Kidney (tissue), 14 donors: Measurements from ENCODE around the gene NPL. TPM values are rescaled to one million over a fixed set of nuclear protein-coding genes. Genes with fewer than 3 reads are reported as not detected.

Experiments used
- DNase-seq, 5 donors: peaks; one replicate each; pipeline ENCODE4 v3.0.0-alpha.2; 2013 to 2020
- FAIRE-seq: peaks from 2 replicates; lab custom pipeline; 2012; peaks lifted over from hg19 to GRCh38; lab: Jason Lieb, UNC
- H3K27ac ChIP-seq, 2 donors: one replicate each; pipeline ENCODE4 v1.7.0; 2013; ENCODE audit warnings: low read depth in 2 of 2, low read length in 2 of 2, inconsistent platforms in 1 of 2
- H3K27me3 ChIP-seq: one replicate; pipeline ENCODE4 v1.7.1; 2013; ENCODE audit warnings: low read length, inconsistent platforms; ENCODE audit not compliant: control insufficient read depth, insufficient read depth
- H3K36me3 ChIP-seq, 3 donors: one replicate each; pipeline versions ENCODE4 v1.7.0 to v1.7.1; 2013; ENCODE audit warnings: low read length in 3 of 3, control low read depth in 1 of 3, inconsistent platforms in 1 of 3; ENCODE audit not compliant: insufficient read depth in 3 of 3, control insufficient read depth in 2 of 3
- H3K4me1 ChIP-seq, 3 donors: one replicate each; pipeline versions ENCODE4 v1.7.0 to v1.7.1; 2013; ENCODE audit warnings: low read length in 3 of 3, inconsistent platforms in 1 of 3, low read depth in 1 of 3; ENCODE audit not compliant: control insufficient read depth in 2 of 3, insufficient read depth in 2 of 3
- H3K4me3 ChIP-seq, 3 donors: one replicate each; pipeline versions ENCODE4 v1.7.0 to v1.8.1; 2013; ENCODE audit warnings: low read length in 3 of 3, control low read depth in 1 of 3, inconsistent platforms in 1 of 3
- H3K9ac ChIP-seq, 3 donors: one replicate each; pipeline versions ENCODE4 v1.7.0 to v1.7.1; 2013; ENCODE audit warnings: low read length in 3 of 3, control low read depth in 1 of 3, inconsistent platforms in 1 of 3
- H3K9me3 ChIP-seq, 3 donors: one replicate each; pipeline versions ENCODE4 v1.7.0 to v1.7.1; 2013; ENCODE audit warnings: low read length in 3 of 3, control low read depth in 1 of 3, inconsistent platforms in 1 of 3; ENCODE audit not compliant: control insufficient read depth in 2 of 3, insufficient read depth in 1 of 3
- CTCF ChIP-seq: IDR thresholded peaks from 3 replicates; pipeline ENCODE4 v1.5.1; 2012; ENCODE audit warnings: mild to moderate bottlenecking, moderate library complexity, borderline replicate concordance; ENCODE audit not compliant: insufficient read depth; ENCODE audit errors: extremely low read depth
- intact Hi-C: fragments of 100-400 bp; cut with DNase I; formaldehyde crosslinking; loops from one replicate; pipeline ENCODE4 v1.11.1; 2022
- polyA plus RNA-seq: library from polyadenylated mRNA; stranded (reverse); fragments of 350-450 nt; fragmentation: Illumina TruSeq; extraction: RNeasy Lipid Tissue Mini Kit (QIAGEN cat#74804); gene quantifications from one replicate; pipeline ENCODE4 v1.2.3, GENCODE V29; 2014; ENCODE audit warnings: low read depth, low replicate concordance; ENCODE audit not compliant: insufficient read depth
- total RNA-seq: library from RNA; stranded (reverse); fragmentation: NEBNext Ultra II Directional; extraction: Animal tissue kit (Norgen Biotek cat#: 25700); gene quantifications from one replicate; pipeline ENCODE4 v1.2.1, GENCODE V29; 2021
- donor health status: control.
- donor health status: control.
- donor health status: control.
- donor health status: control.
- donor health status: control.
- donor health status: DM: yes; HTN: yes; CAD: no.
- donor health status: Normal renal cell carcinoma (clear cell type).

NPL gene
- total and polyA plus RNA-seq, 2 donors from 2014 or later: 15.7 to 69.4 TPM

- intact Hi-C loops: loop anchor here (5.0 kb wide), 1 partner anchor 180 kb away; the partner anchor contains the start of gene RGS16
Observed at GRCh38 chr1:182782587-182782913, 7.0 kb upstream of the NPL start.

GRCh38 chr1:182783068-182783467 lies 6.5 kb upstream of the NPL start:
- FAIRE-seq: no peak
- Histone ChIP-seq H3K9me3 (no peaks in the 10 kb centered on the region), H3K4me1 (peaks cover 0 to 2% (median 0%) of the 10 kb centered on the region in 3 donors), H3K4me3 (no peak overlapping the region), H3K27me3 (peaks cover 3% of the 10 kb centered on the region), H3K36me3 (no peaks in the 10 kb centered on the region), H3K9ac (no peak overlapping the region), H3K27ac (no peak overlapping the region)
- no peak for DNase-seq
- intact Hi-C loops: loop anchor here (5.0 kb wide), 1 partner anchor 181 kb away; the partner anchor contains the start of gene RGS16
- no peak for TF ChIP-seq CTCF

More at GRCh38 chr1:182782587-182782913, 7.0 kb upstream of the NPL start:
- FAIRE-seq (no peak), DNase-seq (no peak)
- no peak overlapping the region for H3K27ac ChIP-seq
- no peak overlapping the region for H3K9ac ChIP-seq
- peaks cover 0 to 2% (median 0%) of the 10 kb centered on the region in 3 donors for H3K4me1 ChIP-seq
- no peak for TF ChIP-seq CTCF
- no peaks in the 10 kb centered on the region for H3K9me3 ChIP-seq
- no peak overlapping the region for H3K4me3 ChIP-seq
- H3K27me3 ChIP-seq: no peaks in the 10 kb centered on the region
- H3K36me3 ChIP-seq: no peaks in the 10 kb centered on the region

- H3K27ac ChIP-seq: no peak overlapping the region
- peak overlapping the region in 1 of 3 donors; percentile 31 for H3K9ac ChIP-seq
- TF ChIP-seq CTCF: peak; percentile 86
- peak in 2 of 5 donors; percentile 72 to 78 for DNase-seq
- intact Hi-C loops: loop anchor here (5.0 kb wide), 1 partner anchor 182 kb away; the partner anchor contains the start of gene RGS16
- peak; percentile 79 for FAIRE-seq
- no peaks in the 10 kb centered on the region for H3K9me3 ChIP-seq
- H3K4me3 ChIP-seq: no peak overlapping the region
- H3K27me3 ChIP-seq: peaks cover 5% of the 10 kb centered on the region
- H3K4me1 ChIP-seq: peaks cover 0 to 2% (median under 1%) of the 10 kb centered on the region in 3 donors
- H3K36me3 ChIP-seq: no peaks in the 10 kb centered on the region
Observed at GRCh38 chr1:182784556-182785171, 4.9 kb upstream of the NPL start.

- no peak for DNase-seq
- no peak for FAIRE-seq
- TF ChIP-seq CTCF: no peak
- intact Hi-C loops: no loop called here
- Histone ChIP-seq H3K4me3 (no peak overlapping the region), H3K4me1 (peaks cover 0 to 4% (median 2%) of the 10 kb centered on the region in 3 donors), H3K27me3 (peaks cover 5% of the 10 kb centered on the region), H3K27ac (no peak overlapping the region), H3K36me3 (no peaks in the 10 kb centered on the region), H3K9ac (no peak overlapping the region), H3K9me3 (no peaks in the 10 kb centered on the region)
Observed at GRCh38 chr1:182785181-182785580, 4.4 kb upstream of the NPL start.
